SK-N-SH treated with all-trans-retinoic acid at 6 μM for 48 hours (cell line): ENCODE results near the gene MTA1.

Experiments used
- ATAC-seq: fragments of 200-7000 bp; cut with Tn5 transposase; 3 replicates; pipeline ENCODE4 v1.9.1; 2020; ENCODE audit warnings: mild to moderate bottlenecking, moderate library complexity
- ARNTL ChIP-seq: fragments of 450-650 bp; formaldehyde crosslinking; IDR thresholded peaks from 2 replicates; pipeline ENCODE4 v1.5.0; 2020; ENCODE audit warnings: low read depth, mild to moderate bottlenecking, moderate library complexity, borderline replicate concordance
- BACH2 ChIP-seq: fragments of 250-450 bp; sonication (Bioruptor Pico); IDR thresholded peaks from 2 replicates; pipeline ENCODE4 v1.9.0; 2021; ENCODE audit warnings: mild to moderate bottlenecking, borderline replicate concordance
- CSDC2 ChIP-seq: fragments of 250-450 bp; sonication (Bioruptor Pico); IDR thresholded peaks from 2 replicates; pipeline ENCODE4 v1.5.0; 2020; ENCODE audit warnings: mild to moderate bottlenecking, moderate library complexity
- ESRRG ChIP-seq: fragments of 250-450 bp; sonication (Bioruptor Pico); IDR thresholded peaks from 2 replicates; pipeline ENCODE4 v1.6.1; 2021; ENCODE audit warnings: mild to moderate bottlenecking
- GLIS3 ChIP-seq: fragments of 250-450 bp; sonication (Bioruptor Pico); IDR thresholded peaks from 2 replicates; pipeline ENCODE4 v1.5.0; 2020; ENCODE audit warnings: mild to moderate bottlenecking, moderate library complexity
- OSR1 ChIP-seq: fragments of 250-450 bp; sonication (Bioruptor Pico); IDR thresholded peaks from 2 replicates; pipeline ENCODE4 v1.8.0; 2022; ENCODE audit warnings: moderate library complexity, mild to moderate bottlenecking, inconsistent platforms
- RARB ChIP-seq: fragments of 250-450 bp; sonication (Bioruptor Pico); IDR thresholded peaks from 2 replicates; pipeline ENCODE4 v1.8.0; 2021; ENCODE audit warnings: mild to moderate bottlenecking, moderate library complexity
- SNAI2 ChIP-seq: fragments of 250-450 bp; sonication (Bioruptor Pico); IDR thresholded peaks from 2 replicates; pipeline ENCODE4 v1.5.0; 2020; ENCODE audit warnings: mild to moderate bottlenecking, moderate library complexity
- TCF4 ChIP-seq: fragments of 250-450 bp; sonication (Bioruptor Pico); IDR thresholded peaks from 2 replicates; pipeline ENCODE4 v1.8.0; 2021; ENCODE audit warnings: mild to moderate bottlenecking, moderate library complexity, borderline replicate concordance
- ZFP3 ChIP-seq: fragments of 250-450 bp; sonication (Bioruptor Pico); IDR thresholded peaks from 2 replicates; pipeline ENCODE4 v1.5.0; 2020; ENCODE audit warnings: mild to moderate bottlenecking, moderate library complexity
- ZFP30 ChIP-seq: fragments of 450-650 bp; formaldehyde crosslinking; IDR thresholded peaks from 2 replicates; pipeline ENCODE4 v1.5.0; 2022; ENCODE audit warnings: mild to moderate bottlenecking, moderate library complexity
- ZNF565 ChIP-seq: fragments of 450-650 bp; formaldehyde crosslinking; conservative IDR thresholded peaks from 2 replicates; pipeline ENCODE4 v1.5.0; 2020; ENCODE audit warnings: low read depth, mild to moderate bottlenecking, moderate library complexity
- ZNF70 ChIP-seq: fragments of 450-650 bp; formaldehyde crosslinking; IDR thresholded peaks from 2 replicates; pipeline ENCODE4 v1.5.0; 2020; ENCODE audit warnings: mild to moderate bottlenecking, moderate library complexity
- ZNF8 ChIP-seq: fragments of 450-650 bp; formaldehyde crosslinking; IDR thresholded peaks from 2 replicates; pipeline ENCODE4 v1.5.0; 2020; ENCODE audit warnings: mild to moderate bottlenecking, moderate library complexity
- TF ChIP-seq, protein P1 (sequence below): fragments of 250-450 bp; sonication (Bioruptor Pico); IDR thresholded peaks from 2 replicates; pipeline ENCODE4 v1.5.0; 2020; ENCODE audit warnings: mild to moderate bottlenecking, moderate library complexity
- TF ChIP-seq, protein P2 (sequence below): fragments of 250-450 bp; sonication (Bioruptor Pico); IDR thresholded peaks from 2 replicates; pipeline ENCODE4 v1.5.1; 2020; ENCODE audit warnings: low read depth, mild to moderate bottlenecking, moderate library complexity
- TF ChIP-seq, protein P3 (sequence below): fragments of 250-450 bp; sonication (Bioruptor Pico); IDR thresholded peaks from 2 replicates; pipeline ENCODE4 v1.8.0; 2020; ENCODE audit warnings: mild to moderate bottlenecking, moderate library complexity, borderline replicate concordance
- TF ChIP-seq, protein P4 (sequence below): fragments of 250-450 bp; sonication (Bioruptor Pico); IDR thresholded peaks from 2 replicates; pipeline ENCODE4 v1.5.1; 2021; ENCODE audit warnings: mild to moderate bottlenecking, moderate library complexity
- TF ChIP-seq, protein P5 (sequence below): fragments of 250-450 bp; sonication (Bioruptor Pico); IDR thresholded peaks from 2 replicates; pipeline ENCODE4 v1.8.0; 2021; ENCODE audit warnings: low read depth, mild to moderate bottlenecking, moderate library complexity, borderline replicate concordance

Gene MTA1

DNA sequence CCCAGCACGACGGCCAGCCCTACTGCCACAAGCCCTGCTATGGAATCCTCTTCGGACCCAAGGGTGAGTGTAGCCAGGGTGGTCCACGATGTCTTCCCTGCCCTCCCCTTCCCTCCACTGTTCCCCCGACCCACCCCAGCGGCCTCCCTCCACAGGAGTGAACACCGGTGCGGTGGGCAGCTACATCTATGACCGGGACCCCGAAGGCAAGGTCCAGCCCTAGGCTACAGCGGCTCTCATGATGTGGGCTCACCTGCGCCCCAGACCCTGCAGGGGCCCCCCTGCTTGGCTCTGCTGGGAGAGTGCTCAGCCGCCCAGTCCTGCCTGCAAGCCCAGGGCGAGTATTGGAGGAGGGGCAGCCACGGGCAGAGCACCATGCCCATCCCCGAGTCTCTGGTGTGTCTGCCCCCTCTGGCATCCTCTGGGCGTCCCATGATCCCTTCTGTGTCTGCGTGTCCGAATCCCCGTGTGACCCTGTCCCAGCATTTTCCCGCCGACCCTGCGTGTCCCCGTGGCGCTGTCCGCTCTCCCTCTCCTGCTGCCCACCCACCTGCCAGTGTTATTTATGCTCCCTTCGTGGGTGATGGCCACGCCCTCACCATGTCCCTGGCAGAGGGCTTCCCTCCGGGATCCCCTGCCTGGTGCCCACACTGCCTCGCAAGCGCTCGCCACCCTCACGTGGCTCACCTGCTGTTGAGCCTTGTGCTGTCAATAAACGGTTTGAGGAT is 60.0 kb downstream of the MTA1 start:
- TF ChIP-seq ESRRG (no peak), BACH2 (no peak)
- ATAC-seq = no peak

DNA sequence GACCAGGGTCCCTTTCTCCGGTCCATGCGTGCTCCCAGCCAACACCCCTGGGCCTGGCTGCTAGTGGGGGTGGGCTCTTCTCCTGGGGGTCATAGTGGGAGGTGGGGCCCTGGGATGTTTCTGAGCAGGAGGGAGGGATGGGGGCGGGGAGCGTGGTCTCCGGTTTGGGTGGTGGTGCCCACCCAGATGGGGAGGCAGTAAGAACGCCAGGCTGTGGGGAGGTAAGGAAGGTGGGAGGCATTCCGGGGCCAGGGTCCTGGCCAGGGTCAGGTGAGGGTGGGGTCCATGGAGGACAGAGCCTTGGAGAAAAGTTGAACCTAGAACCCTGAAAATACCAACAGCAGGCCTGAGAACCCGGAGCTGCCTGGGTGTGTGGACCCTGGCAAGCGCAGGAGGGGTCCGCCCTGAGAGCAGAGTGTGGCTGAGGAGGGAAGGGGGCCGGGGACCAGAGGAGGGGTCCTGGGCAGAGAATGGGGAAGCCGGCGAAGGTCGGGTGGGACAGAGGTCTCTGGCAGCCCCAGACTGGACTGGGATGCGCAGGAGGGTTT is 60.6 kb downstream of the MTA1 start:
- no peak for ATAC-seq

DNA sequence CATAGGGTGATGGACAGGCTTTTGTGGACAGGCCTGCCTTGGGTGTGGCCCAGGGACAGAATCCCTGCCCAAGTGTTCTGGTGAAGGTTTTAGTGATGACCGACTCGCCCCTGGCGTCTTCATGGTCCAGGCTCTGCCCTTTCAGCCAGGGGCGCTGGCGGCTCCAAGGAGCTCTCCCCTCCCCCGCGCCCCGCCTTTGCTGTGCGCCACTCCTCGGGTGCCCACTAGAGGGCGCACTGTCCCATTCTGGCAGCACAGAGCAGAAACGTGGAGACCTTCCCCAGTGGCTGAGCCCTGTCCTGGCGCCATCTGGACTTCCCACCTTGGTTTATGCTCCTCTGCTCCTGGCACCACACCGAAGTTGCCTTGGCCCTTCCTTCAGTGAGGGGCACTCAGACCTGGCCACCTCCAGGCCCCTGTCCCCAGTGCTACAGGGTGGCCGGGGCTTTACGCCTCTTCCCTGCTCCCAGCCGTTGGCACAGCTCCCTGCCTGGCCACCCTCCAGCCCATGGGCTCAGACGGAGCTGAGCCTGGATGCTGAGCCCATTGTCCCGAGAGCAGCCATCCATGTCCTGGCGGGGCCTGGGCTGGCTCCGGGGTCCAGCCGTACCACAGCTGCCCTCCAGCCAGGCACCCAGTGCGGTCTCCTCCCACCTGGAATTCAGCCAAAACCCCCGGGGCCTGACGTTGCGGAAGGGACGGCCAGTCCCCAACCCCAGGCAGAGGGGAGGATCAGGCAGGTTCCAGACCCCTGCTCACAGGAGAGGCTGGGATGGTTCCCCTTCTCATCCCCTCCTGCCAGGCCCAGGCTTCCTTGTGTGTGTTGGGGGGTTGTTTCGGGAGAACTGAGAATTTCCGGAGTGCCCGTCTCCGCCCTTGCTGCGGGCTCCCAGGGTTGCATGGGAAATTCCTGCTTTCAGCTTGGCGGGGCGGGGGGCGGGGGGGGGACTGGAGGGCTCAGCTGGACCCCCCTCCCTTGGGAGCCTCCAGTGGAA is 61.5 kb downstream of the MTA1 start:
- TF ChIP-seq ZNF70 (CRISPR knock-in tag) (peak; percentile 9; the same call in 1 of the 2 replicates), TCF4 (CRISPR knock-in tag) (0 out of 2 replicates have a peak, but pooled peaks have one; percentile 47), ZNF8 (CRISPR knock-in tag) (peak; percentile 67; the same call in 1 of the 2 replicates), OSR1 (CRISPR knock-in tag) (no peak), ESRRG (no peak), ZFP30 (CRISPR knock-in tag) (peak; percentile 30; the same call in 1 of the 2 replicates), CSDC2 (peak; percentile 63), ZFP3 (CRISPR knock-in tag) (no peak), GLIS3 (CRISPR knock-in tag) (peak; percentile 58; the same call in 1 of the 2 replicates)
- TF ChIP-seq, protein P1, sequence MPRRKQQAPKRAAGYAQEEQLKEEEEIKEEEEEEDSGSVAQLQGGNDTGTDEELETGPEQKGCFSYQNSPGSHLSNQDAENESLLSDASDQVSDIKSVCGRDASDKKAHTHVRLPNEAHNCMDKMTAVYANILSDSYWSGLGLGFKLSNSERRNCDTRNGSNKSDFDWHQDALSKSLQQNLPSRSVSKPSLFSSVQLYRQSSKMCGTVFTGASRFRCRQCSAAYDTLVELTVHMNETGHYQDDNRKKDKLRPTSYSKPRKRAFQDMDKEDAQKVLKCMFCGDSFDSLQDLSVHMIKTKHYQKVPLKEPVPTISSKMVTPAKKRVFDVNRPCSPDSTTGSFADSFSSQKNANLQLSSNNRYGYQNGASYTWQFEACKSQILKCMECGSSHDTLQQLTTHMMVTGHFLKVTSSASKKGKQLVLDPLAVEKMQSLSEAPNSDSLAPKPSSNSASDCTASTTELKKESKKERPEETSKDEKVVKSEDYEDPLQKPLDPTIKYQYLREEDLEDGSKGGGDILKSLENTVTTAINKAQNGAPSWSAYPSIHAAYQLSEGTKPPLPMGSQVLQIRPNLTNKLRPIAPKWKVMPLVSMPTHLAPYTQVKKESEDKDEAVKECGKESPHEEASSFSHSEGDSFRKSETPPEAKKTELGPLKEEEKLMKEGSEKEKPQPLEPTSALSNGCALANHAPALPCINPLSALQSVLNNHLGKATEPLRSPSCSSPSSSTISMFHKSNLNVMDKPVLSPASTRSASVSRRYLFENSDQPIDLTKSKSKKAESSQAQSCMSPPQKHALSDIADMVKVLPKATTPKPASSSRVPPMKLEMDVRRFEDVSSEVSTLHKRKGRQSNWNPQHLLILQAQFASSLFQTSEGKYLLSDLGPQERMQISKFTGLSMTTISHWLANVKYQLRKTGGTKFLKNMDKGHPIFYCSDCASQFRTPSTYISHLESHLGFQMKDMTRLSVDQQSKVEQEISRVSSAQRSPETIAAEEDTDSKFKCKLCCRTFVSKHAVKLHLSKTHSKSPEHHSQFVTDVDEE (CRISPR knock-in tag) = peak; percentile 58; the same call in 1 of the 2 replicates
- TF ChIP-seq, protein P2, sequence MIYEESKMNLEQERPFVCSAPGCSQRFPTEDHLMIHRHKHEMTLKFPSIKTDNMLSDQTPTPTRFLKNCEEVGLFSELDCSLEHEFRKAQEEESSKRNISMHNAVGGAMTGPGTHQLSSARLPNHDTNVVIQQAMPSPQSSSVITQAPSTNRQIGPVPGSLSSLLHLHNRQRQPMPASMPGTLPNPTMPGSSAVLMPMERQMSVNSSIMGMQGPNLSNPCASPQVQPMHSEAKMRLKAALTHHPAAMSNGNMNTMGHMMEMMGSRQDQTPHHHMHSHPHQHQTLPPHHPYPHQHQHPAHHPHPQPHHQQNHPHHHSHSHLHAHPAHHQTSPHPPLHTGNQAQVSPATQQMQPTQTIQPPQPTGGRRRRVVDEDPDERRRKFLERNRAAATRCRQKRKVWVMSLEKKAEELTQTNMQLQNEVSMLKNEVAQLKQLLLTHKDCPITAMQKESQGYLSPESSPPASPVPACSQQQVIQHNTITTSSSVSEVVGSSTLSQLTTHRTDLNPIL = no peak
- ATAC-seq = peak; percentile 60

More for the DNA sequence above, 60.6 kb downstream of the MTA1 start:
- TF ChIP-seq ZNF8 (CRISPR knock-in tag) = no peak
- no peak for TF ChIP-seq ZNF565 (CRISPR knock-in tag)
- TF ChIP-seq RARB = no peak
- TF ChIP-seq, protein P3, sequence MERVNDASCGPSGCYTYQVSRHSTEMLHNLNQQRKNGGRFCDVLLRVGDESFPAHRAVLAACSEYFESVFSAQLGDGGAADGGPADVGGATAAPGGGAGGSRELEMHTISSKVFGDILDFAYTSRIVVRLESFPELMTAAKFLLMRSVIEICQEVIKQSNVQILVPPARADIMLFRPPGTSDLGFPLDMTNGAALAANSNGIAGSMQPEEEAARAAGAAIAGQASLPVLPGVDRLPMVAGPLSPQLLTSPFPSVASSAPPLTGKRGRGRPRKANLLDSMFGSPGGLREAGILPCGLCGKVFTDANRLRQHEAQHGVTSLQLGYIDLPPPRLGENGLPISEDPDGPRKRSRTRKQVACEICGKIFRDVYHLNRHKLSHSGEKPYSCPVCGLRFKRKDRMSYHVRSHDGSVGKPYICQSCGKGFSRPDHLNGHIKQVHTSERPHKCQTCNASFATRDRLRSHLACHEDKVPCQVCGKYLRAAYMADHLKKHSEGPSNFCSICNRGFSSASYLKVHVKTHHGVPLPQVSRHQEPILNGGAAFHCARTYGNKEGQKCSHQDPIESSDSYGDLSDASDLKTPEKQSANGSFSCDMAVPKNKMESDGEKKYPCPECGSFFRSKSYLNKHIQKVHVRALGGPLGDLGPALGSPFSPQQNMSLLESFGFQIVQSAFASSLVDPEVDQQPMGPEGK = no peak

DNA sequence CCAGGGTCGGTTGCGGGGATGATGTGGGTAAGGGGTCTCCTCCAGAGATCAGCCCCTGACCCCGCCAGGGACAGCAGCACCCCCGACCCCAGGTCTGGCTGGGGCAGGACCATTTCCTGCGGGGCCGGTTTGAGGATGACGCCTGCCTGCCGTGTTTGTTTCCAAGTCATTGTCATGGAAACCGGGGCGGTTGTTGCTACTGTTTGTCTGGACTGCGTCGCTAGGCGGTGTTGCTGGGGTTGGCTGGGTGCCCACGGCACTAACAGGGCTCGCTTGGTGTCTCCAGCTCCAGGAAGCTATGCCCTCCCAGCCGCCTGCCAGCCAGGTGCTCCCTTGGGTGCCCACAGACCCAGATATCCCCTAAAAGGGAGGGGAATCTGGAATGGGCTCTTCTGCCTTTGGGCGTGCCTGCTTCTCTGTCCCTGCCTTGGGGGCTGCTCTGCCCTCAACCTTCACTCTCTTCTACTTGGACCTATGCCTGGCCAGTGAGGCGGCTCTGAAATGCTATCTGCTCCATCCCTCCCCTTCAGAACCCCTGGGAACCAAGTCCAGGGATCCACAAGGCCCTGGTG is 62.3 kb downstream of the MTA1 start:
- peak; percentile 47 for ATAC-seq
- TF ChIP-seq ARNTL (CRISPR knock-in tag) (no peak), ZFP30 (CRISPR knock-in tag) (no peak), CSDC2 (no peak), SNAI2 (CRISPR knock-in tag) (no peak), ZFP3 (CRISPR knock-in tag) (no peak)
- TF ChIP-seq, protein P4, sequence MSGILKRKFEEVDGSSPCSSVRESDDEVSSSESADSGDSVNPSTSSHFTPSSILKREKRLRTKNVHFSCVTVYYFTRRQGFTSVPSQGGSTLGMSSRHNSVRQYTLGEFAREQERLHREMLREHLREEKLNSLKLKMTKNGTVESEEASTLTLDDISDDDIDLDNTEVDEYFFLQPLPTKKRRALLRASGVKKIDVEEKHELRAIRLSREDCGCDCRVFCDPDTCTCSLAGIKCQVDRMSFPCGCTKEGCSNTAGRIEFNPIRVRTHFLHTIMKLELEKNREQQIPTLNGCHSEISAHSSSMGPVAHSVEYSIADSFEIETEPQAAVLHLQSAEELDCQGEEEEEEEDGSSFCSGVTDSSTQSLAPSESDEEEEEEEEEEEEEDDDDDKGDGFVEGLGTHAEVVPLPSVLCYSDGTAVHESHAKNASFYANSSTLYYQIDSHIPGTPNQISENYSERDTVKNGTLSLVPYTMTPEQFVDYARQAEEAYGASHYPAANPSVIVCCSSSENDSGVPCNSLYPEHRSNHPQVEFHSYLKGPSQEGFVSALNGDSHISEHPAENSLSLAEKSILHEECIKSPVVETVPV (CRISPR knock-in tag) = no peak
- TF ChIP-seq, protein P5, sequence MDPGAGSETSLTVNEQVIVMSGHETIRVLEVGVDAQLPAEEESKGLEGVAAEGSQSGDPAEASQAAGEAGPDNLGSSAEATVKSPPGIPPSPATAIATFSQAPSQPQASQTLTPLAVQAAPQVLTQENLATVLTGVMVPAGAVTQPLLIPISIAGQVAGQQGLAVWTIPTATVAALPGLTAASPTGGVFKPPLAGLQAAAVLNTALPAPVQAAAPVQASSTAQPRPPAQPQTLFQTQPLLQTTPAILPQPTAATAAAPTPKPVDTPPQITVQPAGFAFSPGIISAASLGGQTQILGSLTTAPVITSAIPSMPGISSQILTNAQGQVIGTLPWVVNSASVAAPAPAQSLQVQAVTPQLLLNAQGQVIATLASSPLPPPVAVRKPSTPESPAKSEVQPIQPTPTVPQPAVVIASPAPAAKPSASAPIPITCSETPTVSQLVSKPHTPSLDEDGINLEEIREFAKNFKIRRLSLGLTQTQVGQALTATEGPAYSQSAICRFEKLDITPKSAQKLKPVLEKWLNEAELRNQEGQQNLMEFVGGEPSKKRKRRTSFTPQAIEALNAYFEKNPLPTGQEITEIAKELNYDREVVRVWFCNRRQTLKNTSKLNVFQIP (CRISPR knock-in tag) = no peak
- TF ChIP-seq, protein P3 = no peak; the same call in 1 of the 2 replicates
